B cell (primary cell): Measurements from ENCODE around the gene IFNW1. TPM values are rescaled to one million over a fixed set of nuclear protein-coding genes. Genes with fewer than 3 reads are reported as not detected.

Experiments
- ATAC-seq: fragments of 200-7000 bp; cut with Tn5 transposase; one replicate; pipeline ENCODE4 v1.10.0; 2021; ENCODE audit warnings: low read depth, mild to moderate bottlenecking, moderate number of reproducible peaks, moderate library complexity
- CTCF ChIA-PET: fragments of 350-600 bp; sonication (Branson Sonifier 250); formaldehyde crosslinking; loops from one replicate; lab custom pipeline; 2021; ENCODE audit warnings: antibody characterized with exemption, inconsistent platforms; lab: Charles Lee
- POLR2A ChIA-PET: fragments of 350-600 bp; sonication (Branson Sonifier 250); formaldehyde crosslinking; loops from one replicate; lab custom pipeline; 2021; ENCODE audit warnings: antibody characterized with exemption; lab: Charles Lee
- DNase-seq: peaks from one replicate; pipeline ENCODE4 v3.0.0; 2013
- H2AFZ ChIP-seq: 2 replicates; pipeline ENCODE4 v1.6.1; 2012; ENCODE audit warnings: mild to moderate bottlenecking, low read depth, low read length; ENCODE audit not compliant: insufficient read depth, poor library complexity, severe bottlenecking
- H3K27ac ChIP-seq, 2 donors: 1 replicate in 1 of 2; 2 replicates in 1 of 2; pipeline ENCODE4 v1.5.1; 2012 to 2013; ENCODE audit warnings: low read length in 2 of 2, mild to moderate bottlenecking in 2 of 2, moderate library complexity in 1 of 2
- H3K27me3 ChIP-seq, 4 experiments: fragments of 200-600 bp in 1 of 4; sonication (generic) in 1 of 4; replicated peaks in 1 of 4; 1 replicate in 2 of 4; 2 replicates in 2 of 4; pipeline versions ENCODE4 v1.6.1 to v1.7.0; 2013 to 2016; ENCODE audit warnings: low read length in 3 of 4, mild to moderate bottlenecking in 2 of 4, mixed read lengths in 1 of 4, moderate library complexity in 1 of 4; ENCODE audit not compliant: insufficient read depth in 4 of 4, control insufficient read depth in 3 of 4; ENCODE audit errors: control extremely low read depth in 1 of 4
- H3K36me3 ChIP-seq, 2 experiments: replicated peaks in 1 of 2; 1 replicate in 1 of 2; 2 replicates in 1 of 2; pipeline versions ENCODE4 v1.6.1 to v1.7.1; 2013; ENCODE audit warnings: low read length in 1 of 2; ENCODE audit not compliant: insufficient read depth in 2 of 2, control insufficient read depth in 1 of 2; ENCODE audit errors: control extremely low read depth in 1 of 2, extremely low read depth in 1 of 2
- H3K4me1 ChIP-seq, 2 donors: fragments of 200-600 bp in 1 of 2; sonication (generic) in 1 of 2; 1 replicate in 1 of 2; 2 replicates in 1 of 2; pipeline versions ENCODE4 v1.5.1 to v1.6.1; 2013 to 2017; ENCODE audit warnings: low read length in 2 of 2; ENCODE audit not compliant: control insufficient read depth in 2 of 2, insufficient read depth in 2 of 2
- H3K4me2 ChIP-seq: replicated peaks from 2 replicates; pipeline ENCODE3; 2012; ENCODE audit warnings: mild to moderate bottlenecking, low read depth, low read length; ENCODE audit not compliant: poor library complexity, severe bottlenecking
- H3K4me3 ChIP-seq, 5 experiments: fragments of 200-600 bp in 1 of 5; sonication (generic) in 1 of 5; 1 replicate in 3 of 5; 2 replicates in 2 of 5; pipeline versions ENCODE4 v1.5.1 to v1.7.0; 2011 to 2016; ENCODE audit warnings: low read length in 4 of 5, mild to moderate bottlenecking in 4 of 5, low read depth in 2 of 5, control low read depth in 1 of 5, moderate library complexity in 1 of 5; ENCODE audit not compliant: insufficient read depth in 1 of 5; ENCODE audit errors: control extremely low read depth in 1 of 5, extremely low read depth in 1 of 5
- H3K79me2 ChIP-seq: fragments of 200-600 bp; sonication (generic); one replicate; pipeline ENCODE4 v1.6.0; 2016; ENCODE audit warnings: low read length; ENCODE audit not compliant: control insufficient read depth, insufficient read depth
- H3K9ac ChIP-seq: fragments of 200-600 bp; sonication (generic); 2 replicates; pipeline ENCODE4 v1.6.1; 2017; ENCODE audit warnings: mild to moderate bottlenecking, low read length, moderate library complexity
- H3K9me3 ChIP-seq, 3 donors: one replicate each; pipeline versions ENCODE4 v1.6.1 to v1.7.1; 2013; ENCODE audit warnings: low read length in 2 of 3; ENCODE audit not compliant: control insufficient read depth in 2 of 3, insufficient read depth in 1 of 3; ENCODE audit errors: control extremely low read depth in 1 of 3
- H4K20me1 ChIP-seq: 2 replicates; pipeline ENCODE4 v1.6.0; 2012; ENCODE audit warnings: mild to moderate bottlenecking, low read length; ENCODE audit not compliant: insufficient read depth, control insufficient read depth, poor library complexity, severe bottlenecking
- H3K27ac Mint-ChIP-seq: one replicate; pipeline ENCODE4 v1.8.0; 2021; ENCODE audit warnings: mixed read lengths
- H3K27me3 Mint-ChIP-seq: one replicate; pipeline ENCODE4 v1.8.0; 2021; ENCODE audit warnings: mixed read lengths
- H3K4me1 Mint-ChIP-seq: one replicate; pipeline ENCODE4 v1.8.0; 2021; ENCODE audit warnings: mixed read lengths
- H3K4me3 Mint-ChIP-seq: one replicate; pipeline ENCODE4 v1.8.0; 2021; ENCODE audit warnings: mixed read lengths
- H3K9me3 Mint-ChIP-seq: one replicate; pipeline ENCODE4 v1.8.0; 2022; ENCODE audit warnings: mixed read lengths; ENCODE audit not compliant: insufficient read depth
- CTCF ChIP-seq: fragments of 200-600 bp; IDR thresholded peaks from one replicate; pipeline ENCODE4 v1.8.0; 2022; ENCODE audit warnings: antibody characterized with exemption, mild to moderate bottlenecking
- EZH2 ChIP-seq: IDR thresholded peaks from 2 replicates; pipeline ENCODE4 v1.6.1; 2012; ENCODE audit warnings: borderline replicate concordance, low read depth, mild to moderate bottlenecking, moderate library complexity, low read length; ENCODE audit not compliant: insufficient read depth, poor library complexity, severe bottlenecking
- WGBS: methylation state at CpG from one replicate; pipeline ENCODE4 v1.1.5; 2013; ENCODE audit warnings: missing lambda C conversion rate; ENCODE audit not compliant: insufficient coverage; 5-methylcytosine and 5-hydroxymethylcytosine counted together
- intact Hi-C: fragments of 100-400 bp; cut with micrococcal nuclease; formaldehyde crosslinking; loops from one replicate; pipeline ENCODE4 v1.10.0; 2022
- polyA plus RNA-seq: library from polyadenylated mRNA; depleted of rRNA; stranded (reverse); fragments of >200 nt; gene quantifications from 2 replicates; pipeline ENCODE4 v1.2.3, GENCODE V29; 2012
- total RNA-seq, 2 donors: library from RNA; stranded (reverse); fragments of 120-200 nt in 1 of 2; gene quantifications; 1 replicate in 1 of 2; 2 replicates in 1 of 2; pipeline versions ENCODE4 v1.2.3 to v1.2.4, GENCODE V29; 2013 to 2022

The IFNW1 gene
- total and polyA plus RNA-seq, 2 donors (not counting 1 experiment from before 2014, with no cell fraction given) = not detected

- H2AFZ ChIP-seq = peak overlapping the region; percentile 71
Measured at GRCh38 chr9:21096172-21096900, 45.3 kb downstream of the IFNW1 start.

More at GRCh38 chr9:21096172-21096900, 45.3 kb downstream of the IFNW1 start:
- Histone ChIP-seq H3K9me3 (no peaks in the 10 kb centered on the region), H4K20me1 (no peaks in the 10 kb centered on the region), H3K79me2 (no peaks in the 10 kb centered on the region), H3K9ac (peak overlapping the region; percentile 21), H3K36me3 (no peaks in the 10 kb centered on the region), H3K4me2 (peak overlapping the region; percentile 55), H3K4me1 (peaks cover 20 to 23% of the 10 kb centered on the region in 2 donors), H3K27ac (peak overlapping the region in 1 of 2 donors; percentile 57), H3K27me3 (no peaks in the 10 kb centered on the region), H3K4me3 (peak overlapping the region in 1 of 5 experiments; percentile 17)
- Mint-ChIP-seq H3K4me1 (peaks cover 35% of the 10 kb centered on the region), H3K9me3 (no peaks in the 10 kb centered on the region), H3K27ac (no peak overlapping the region), H3K27me3 (no peaks in the 10 kb centered on the region), H3K4me3 (peak overlapping the region; percentile 50)
- ChIA-PET CTCF (interaction anchor here (1.0 to 1.4 kb wide), 4 partner anchors 9 to 155 kb away, joined by 3 to 5 read pairs (median 4); no protein-coding TSS in a partner anchor), POLR2A (no interaction called here)
- peak; percentile 39 for ATAC-seq
- DNase-seq = peak; percentile 60
- intact Hi-C loops = loop anchor here (5.0 to 10.0 kb wide), 2 partner anchors 62 to 474 kb away; partner anchors contain the start of genes HACD4 and MLLT3
- 32% methylated on average over 4 of the region's 6 CpGs for WGBS
- TF ChIP-seq EZH2 (no peak), CTCF (no peak)
